ENCODE measurements around the gene TMTC1.

The TMTC1 gene

GRCh38 chr12:29572938-29573337 is 210.8 kb downstream of the TMTC1 start:
- 83% methylated on average over 1 of the region's 4 CpGs; no CpG with 5 or more reads in 1 of the 2 experiments for WGBS, 2 experiments (ENCODE audit: insufficient coverage in 2 of 2)
- H3K4me1 ChIP-seq (ENCODE audit: control insufficient read depth, insufficient read depth, low read length, poor library complexity, severe bottlenecking), result no peaks in the 10 kb centered on the region
- no peaks in the 10 kb centered on the region for H3K9me3 ChIP-seq (ENCODE audit: control insufficient read depth, low read length)
- H3K27ac ChIP-seq (ENCODE audit: low read depth, low read length, severe bottlenecking), result no peak overlapping the region
- H3K4me3 ChIP-seq (ENCODE audit: extremely low read depth, insufficient read depth, low read length, poor library complexity, severe bottlenecking), result no peak overlapping the region
- no peaks in the 10 kb centered on the region for H3K36me3 ChIP-seq (ENCODE audit: control insufficient read depth, insufficient read depth, low read length)

GRCh38 chr12:29572464-29572863 is 211.3 kb downstream of the TMTC1 start:
- Histone ChIP-seq H3K27ac (ENCODE audit: low read depth, low read length, severe bottlenecking) (no peak overlapping the region), H3K9me3 (ENCODE audit: control insufficient read depth, low read length) (no peaks in the 10 kb centered on the region), H3K4me1 (ENCODE audit: control insufficient read depth, insufficient read depth, low read length, poor library complexity, severe bottlenecking) (no peaks in the 10 kb centered on the region), H3K4me3 (ENCODE audit: extremely low read depth, insufficient read depth, low read length, poor library complexity, severe bottlenecking) (no peak overlapping the region), H3K36me3 (ENCODE audit: control insufficient read depth, insufficient read depth, low read length) (no peaks in the 10 kb centered on the region)
- WGBS, 2 experiments (ENCODE audit: insufficient coverage in 2 of 2), result 82 to 97% methylated on average over 2 to 3 of the region's 4 CpGs

- WGBS, 2 experiments (ENCODE audit: insufficient coverage in 2 of 2), result no CpG with 5 or more reads among the region's 2 CpGs
- no peak overlapping the region for H3K27ac ChIP-seq (ENCODE audit: low read depth, low read length, severe bottlenecking)
- H3K4me1 ChIP-seq (ENCODE audit: control insufficient read depth, insufficient read depth, low read length, poor library complexity, severe bottlenecking), result no peaks in the 10 kb centered on the region
- no peaks in the 10 kb centered on the region for H3K36me3 ChIP-seq (ENCODE audit: control insufficient read depth, insufficient read depth, low read length)
- no peaks in the 10 kb centered on the region for H3K9me3 ChIP-seq (ENCODE audit: control insufficient read depth, low read length)
- H3K4me3 ChIP-seq (ENCODE audit: extremely low read depth, insufficient read depth, low read length, poor library complexity, severe bottlenecking), result no peak overlapping the region
Observed at GRCh38 chr12:29569132-29569757, 214.5 kb downstream of the TMTC1 start.

GRCh38 chr12:29566441-29566840 is 217.3 kb downstream of the TMTC1 start:
- Histone ChIP-seq H3K27ac (ENCODE audit: low read depth, low read length, severe bottlenecking) (no peak overlapping the region), H3K4me1 (ENCODE audit: control insufficient read depth, insufficient read depth, low read length, poor library complexity, severe bottlenecking) (peaks cover 6% of the 10 kb centered on the region)
- 93 to 100% methylated on average over 1 to 2 of the region's 6 CpGs for WGBS, 2 experiments (ENCODE audit: insufficient coverage in 2 of 2)

GRCh38 chr12:29565727-29566126 is 218.0 kb downstream of the TMTC1 start:
- no peaks in the 10 kb centered on the region for H3K9me3 ChIP-seq (ENCODE audit: control insufficient read depth, low read length)
- WGBS, 2 experiments (ENCODE audit: insufficient coverage in 2 of 2), result 100% methylated on average over 1 to 5 of the region's 5 CpGs
- no peaks in the 10 kb centered on the region for H3K36me3 ChIP-seq (ENCODE audit: control insufficient read depth, insufficient read depth, low read length)

More at GRCh38 chr12:29566441-29566840, 217.3 kb downstream of the TMTC1 start:
- Histone ChIP-seq H3K9me3 (ENCODE audit: control insufficient read depth, low read length) (no peaks in the 10 kb centered on the region), H3K4me3 (ENCODE audit: extremely low read depth, insufficient read depth, low read length, poor library complexity, severe bottlenecking) (no peak overlapping the region), H3K36me3 (ENCODE audit: control insufficient read depth, insufficient read depth, low read length) (no peaks in the 10 kb centered on the region)

GRCh38 chr12:29564925-29565324 is 218.8 kb downstream of the TMTC1 start:
- H3K4me3 ChIP-seq (ENCODE audit: extremely low read depth, insufficient read depth, low read length, poor library complexity, severe bottlenecking), result no peak overlapping the region
- WGBS, 2 experiments (ENCODE audit: insufficient coverage in 2 of 2), result 86 to 88% methylated on average over 2 of the region's 3 CpGs
- no peak overlapping the region for H3K27ac ChIP-seq (ENCODE audit: low read depth, low read length, severe bottlenecking)
- no peaks in the 10 kb centered on the region for H3K9me3 ChIP-seq (ENCODE audit: control insufficient read depth, low read length)
- H3K36me3 ChIP-seq (ENCODE audit: control insufficient read depth, insufficient read depth, low read length), result no peaks in the 10 kb centered on the region
- H3K4me1 ChIP-seq (ENCODE audit: control insufficient read depth, insufficient read depth, low read length, poor library complexity, severe bottlenecking), result peaks cover 6% of the 10 kb centered on the region

More at GRCh38 chr12:29565727-29566126, 218.0 kb downstream of the TMTC1 start:
- Histone ChIP-seq H3K4me1 (ENCODE audit: control insufficient read depth, insufficient read depth, low read length, poor library complexity, severe bottlenecking) (peaks cover 6% of the 10 kb centered on the region), H3K4me3 (ENCODE audit: extremely low read depth, insufficient read depth, low read length, poor library complexity, severe bottlenecking) (no peak overlapping the region), H3K27ac (ENCODE audit: low read depth, low read length, severe bottlenecking) (no peak overlapping the region)

- H3K27ac ChIP-seq (ENCODE audit: low read depth, low read length, severe bottlenecking), result no peak overlapping the region
- no peaks in the 10 kb centered on the region for H3K9me3 ChIP-seq (ENCODE audit: control insufficient read depth, low read length)
- peaks cover 6% of the 10 kb centered on the region for H3K4me1 ChIP-seq (ENCODE audit: control insufficient read depth, insufficient read depth, low read length, poor library complexity, severe bottlenecking)
- 75 to 86% methylated on average over 10 of the region's 10 CpGs for WGBS, 2 experiments (ENCODE audit: insufficient coverage in 2 of 2)
- no peak overlapping the region for H3K4me3 ChIP-seq (ENCODE audit: extremely low read depth, insufficient read depth, low read length, poor library complexity, severe bottlenecking)
- H3K36me3 ChIP-seq (ENCODE audit: control insufficient read depth, insufficient read depth, low read length), result no peaks in the 10 kb centered on the region
Observed at GRCh38 chr12:29563636-29564035, 220.1 kb downstream of the TMTC1 start.

GRCh38 chr12:29563071-29563470 is 220.7 kb downstream of the TMTC1 start:
- Histone ChIP-seq H3K27ac (ENCODE audit: low read depth, low read length, severe bottlenecking) (no peak overlapping the region), H3K9me3 (ENCODE audit: control insufficient read depth, low read length) (no peaks in the 10 kb centered on the region), H3K4me1 (ENCODE audit: control insufficient read depth, insufficient read depth, low read length, poor library complexity, severe bottlenecking) (peaks cover 6% of the 10 kb centered on the region), H3K4me3 (ENCODE audit: extremely low read depth, insufficient read depth, low read length, poor library complexity, severe bottlenecking) (no peak overlapping the region), H3K36me3 (ENCODE audit: control insufficient read depth, insufficient read depth, low read length) (no peaks in the 10 kb centered on the region)
- WGBS, 2 experiments (ENCODE audit: insufficient coverage in 2 of 2), result 78% methylated on average over 1 of the region's 1 CpG; no CpG with 5 or more reads in 1 of the 2 experiments

GRCh38 chr12:29562110-29562804 is 221.5 kb downstream of the TMTC1 start:
- no peaks in the 10 kb centered on the region for H3K36me3 ChIP-seq (ENCODE audit: control insufficient read depth, insufficient read depth, low read length)
- peak overlapping the region; percentile 7 for H3K27ac ChIP-seq (ENCODE audit: low read depth, low read length, severe bottlenecking)
- no peaks in the 10 kb centered on the region for H3K9me3 ChIP-seq (ENCODE audit: control insufficient read depth, low read length)
- H3K4me3 ChIP-seq (ENCODE audit: extremely low read depth, insufficient read depth, low read length, poor library complexity, severe bottlenecking), result no peak overlapping the region
- WGBS, 2 experiments (ENCODE audit: insufficient coverage in 2 of 2), result 75 to 82% methylated on average over 3 of the region's 4 CpGs
- H3K4me1 ChIP-seq (ENCODE audit: control insufficient read depth, insufficient read depth, low read length, poor library complexity, severe bottlenecking), result peaks cover 6% of the 10 kb centered on the region

- H3K9me3 ChIP-seq (ENCODE audit: control insufficient read depth, low read length), result no peaks in the 10 kb centered on the region
- WGBS, 2 experiments (ENCODE audit: insufficient coverage in 2 of 2), result no CpG with 5 or more reads among the region's 3 CpGs
- peaks cover 6% of the 10 kb centered on the region for H3K4me1 ChIP-seq (ENCODE audit: control insufficient read depth, insufficient read depth, low read length, poor library complexity, severe bottlenecking)
- H3K4me3 ChIP-seq (ENCODE audit: extremely low read depth, insufficient read depth, low read length, poor library complexity, severe bottlenecking), result no peak overlapping the region
- no peaks in the 10 kb centered on the region for H3K36me3 ChIP-seq (ENCODE audit: control insufficient read depth, insufficient read depth, low read length)
- no peak overlapping the region for H3K27ac ChIP-seq (ENCODE audit: low read depth, low read length, severe bottlenecking)
Observed at GRCh38 chr12:29561664-29562071, 222.1 kb downstream of the TMTC1 start.

GRCh38 chr12:29559198-29559597 is 224.5 kb downstream of the TMTC1 start:
- Histone ChIP-seq H3K27ac (ENCODE audit: low read depth, low read length, severe bottlenecking) (no peak overlapping the region), H3K4me1 (ENCODE audit: control insufficient read depth, insufficient read depth, low read length, poor library complexity, severe bottlenecking) (peaks cover 6% of the 10 kb centered on the region), H3K36me3 (ENCODE audit: control insufficient read depth, insufficient read depth, low read length) (no peaks in the 10 kb centered on the region), H3K4me3 (ENCODE audit: extremely low read depth, insufficient read depth, low read length, poor library complexity, severe bottlenecking) (no peak overlapping the region), H3K9me3 (ENCODE audit: control insufficient read depth, low read length) (no peaks in the 10 kb centered on the region)
- 59 to 61% methylated on average over 3 to 4 of the region's 4 CpGs for WGBS, 2 experiments (ENCODE audit: insufficient coverage in 2 of 2)

All from mesodermal cell (in vitro differentiated cells).